Adipose tissue (tissue), 3 donors: ENCODE data around the gene CLDN4. TPM values are rescaled to one million over a fixed set of nuclear protein-coding genes. Genes with fewer than 3 reads are reported as not detected.

Experiments
- H3K27ac ChIP-seq: one replicate; pipeline ENCODE4 v1.5.1; 2013; ENCODE audit warnings: low read depth, low read length
- WGBS, 3 donors: extraction: QIAGEN DNeasy Blood & Tissue Kit; methylation state at CpG; one replicate each; pipeline ENCODE4 v1.1.7; 2013; 5-methylcytosine and 5-hydroxymethylcytosine counted together
- polyA plus RNA-seq, 3 donors: library from polyadenylated mRNA; stranded (reverse); fragments of 200-250 nt; gene quantifications; one replicate each; pipeline ENCODE4 v1.2.3, GENCODE V29; 2013
- donor health status: healthy with polysubstance abuse.
- donor health status: Bipolar disorder and iron deficiency.
- donor health status: healthy.

Gene CLDN4
- polyA plus RNA-seq, 3 donors: 0.34 to 98.3 (median 0.77) TPM

DNA sequence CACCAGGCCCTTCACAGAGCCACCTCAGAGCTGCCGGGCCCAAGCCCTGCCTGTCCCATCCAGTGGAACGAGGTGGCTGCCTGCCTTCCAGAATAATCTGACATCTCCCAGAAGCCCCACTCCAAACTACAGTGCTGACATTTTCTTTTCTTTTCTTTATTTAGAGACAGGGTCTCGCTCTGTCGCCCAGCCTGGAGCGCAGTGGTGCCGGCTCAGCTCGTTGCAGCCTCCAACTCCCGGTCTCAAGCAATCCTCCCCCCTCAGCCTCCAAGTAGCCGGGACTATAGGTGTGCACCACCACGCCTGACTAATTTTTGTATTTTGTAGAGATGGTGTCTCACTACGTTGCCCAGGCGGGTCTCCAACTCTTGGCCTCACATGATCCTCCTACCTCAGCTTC, 30.5 kb downstream of the CLDN4 start:
- no peak overlapping the region for H3K27ac ChIP-seq
- WGBS, 3 donors: 95% methylated on average over 12 of the region's 12 CpGs

DNA sequence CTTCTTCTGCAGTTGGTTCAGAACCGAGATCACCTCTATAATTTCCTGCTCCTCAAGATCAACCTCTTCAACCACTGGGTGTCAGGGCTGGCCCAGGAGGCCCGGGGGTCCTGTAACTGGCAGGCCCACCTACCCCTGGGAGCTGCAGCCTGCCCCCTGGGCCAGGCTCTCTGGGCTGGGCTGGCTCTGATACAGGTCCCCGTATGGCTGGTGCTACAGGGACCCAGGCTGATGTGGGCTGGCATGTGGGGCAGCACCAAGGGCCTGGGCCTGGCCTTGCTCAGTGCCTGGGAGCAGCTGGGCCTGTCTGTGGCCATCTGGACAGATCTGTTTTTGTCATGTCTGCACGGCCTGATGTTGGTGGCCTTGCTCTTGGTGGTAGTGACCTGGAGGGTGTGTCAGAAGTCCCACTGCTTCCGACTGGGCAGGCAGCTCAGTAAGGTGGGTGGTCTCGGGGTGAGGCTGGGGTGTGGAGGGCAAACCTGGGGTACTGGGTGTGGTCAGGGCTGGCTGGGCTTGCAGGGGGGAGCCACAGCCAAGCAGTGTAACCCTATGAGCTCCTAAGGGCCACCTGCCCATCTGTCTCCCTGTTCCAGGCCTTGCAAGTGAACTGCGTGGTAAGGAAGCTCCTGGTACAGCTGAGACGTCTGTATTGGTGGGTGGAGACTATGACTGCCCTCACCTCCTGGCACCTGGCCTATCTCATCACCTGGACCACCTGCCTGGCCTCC, 34.4 kb downstream of the CLDN4 start:
- WGBS, 3 donors: 75 to 86% (median 84%) methylated on average over 8 of the region's 8 CpGs
- no peak overlapping the region for H3K27ac ChIP-seq

DNA sequence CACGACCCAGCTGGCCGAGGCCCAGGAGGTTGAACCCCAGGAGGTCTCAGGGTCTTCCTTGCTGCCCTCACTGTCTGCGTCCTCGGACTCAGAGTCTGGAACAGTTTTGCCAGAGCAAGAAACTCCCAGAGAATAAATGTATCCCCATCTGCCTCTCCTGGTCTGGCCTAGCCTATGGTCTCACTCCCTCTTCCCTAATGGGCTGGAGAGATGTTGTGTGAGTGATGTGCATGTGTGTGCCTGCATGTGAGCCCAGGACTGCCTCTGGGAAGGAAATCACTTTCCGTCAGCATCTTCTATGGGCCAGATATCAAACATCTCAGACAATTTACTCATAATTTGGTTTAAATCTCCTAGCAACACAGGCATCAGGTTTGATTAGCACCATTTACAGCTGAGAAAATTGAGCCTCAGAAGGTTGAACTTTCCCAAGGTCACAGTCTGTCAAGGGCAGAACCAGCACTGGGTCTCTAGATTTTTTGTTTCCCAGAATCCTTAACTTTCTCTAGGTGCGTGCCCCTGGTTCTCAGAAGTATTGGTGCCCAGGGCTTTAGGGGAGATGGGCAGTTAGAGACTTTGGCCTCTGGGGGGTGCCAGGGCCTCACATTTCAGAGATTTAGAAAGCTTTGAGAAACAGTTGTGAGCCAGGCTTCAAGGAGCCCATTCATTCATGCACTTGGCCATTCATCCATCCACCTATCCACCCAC, 35.1 kb downstream of the CLDN4 start:
- 60 to 82% (median 80%) methylated on average over 6 of the region's 6 CpGs for WGBS, 3 donors

DNA sequence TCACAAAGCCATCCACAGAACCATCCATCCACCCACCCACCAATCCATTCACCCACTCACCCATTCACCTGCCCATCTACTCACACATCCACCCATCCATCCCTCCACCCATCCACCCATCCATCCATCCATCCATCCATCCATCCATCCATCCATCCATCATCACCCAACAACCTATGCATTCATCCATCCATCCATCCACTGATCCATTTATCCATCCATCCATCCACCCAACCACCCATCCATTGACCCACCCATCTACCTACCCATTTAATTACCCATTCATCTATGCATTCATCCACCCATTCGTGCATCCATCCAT, 35.6 kb downstream of the CLDN4 start:
- WGBS, 3 donors: 93 to 100% (median 100%) methylated on average over 1 of the region's 1 CpG

More for the DNA sequence above, 35.1 kb downstream of the CLDN4 start:
- H3K27ac ChIP-seq: no peak overlapping the region

DNA sequence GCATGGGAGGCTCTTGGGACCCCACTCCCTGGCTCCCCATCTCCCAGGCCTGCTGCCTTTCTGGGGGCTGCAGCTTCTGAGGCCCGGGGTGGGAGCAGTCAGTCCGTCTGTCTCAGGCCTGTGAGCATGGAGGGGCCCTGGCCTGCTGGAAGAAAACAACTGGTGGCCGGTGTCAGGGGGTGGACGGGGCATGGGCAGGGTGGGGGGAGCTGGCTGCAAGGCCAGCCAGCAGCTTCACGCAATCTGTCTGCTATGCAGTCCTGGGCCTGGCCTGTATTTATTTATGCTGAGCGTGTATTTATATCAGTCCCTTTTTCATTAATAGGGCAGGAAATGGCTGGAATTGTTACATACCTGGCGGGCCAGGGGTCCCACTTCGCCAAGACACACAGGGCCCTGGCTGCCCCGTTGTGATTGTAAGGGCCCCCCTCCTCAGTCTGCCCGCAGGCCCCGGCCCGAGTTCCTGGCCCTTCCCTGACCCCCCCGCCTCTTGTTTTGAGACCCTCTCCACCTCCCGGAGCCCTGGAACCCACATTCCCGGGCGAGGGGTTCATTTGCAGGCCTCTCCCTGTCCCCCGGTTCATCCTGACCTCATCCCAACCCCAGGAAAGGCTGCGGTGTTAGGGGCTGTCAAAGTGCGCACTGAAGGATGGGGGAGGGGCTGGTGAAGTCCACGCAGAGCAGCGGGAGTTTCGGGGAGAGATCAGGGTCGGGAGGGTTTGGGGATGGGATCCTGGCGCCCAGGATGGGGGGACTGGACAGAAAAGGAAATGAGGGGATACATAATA, 38.4 kb downstream of the CLDN4 start:
- WGBS, 3 donors: 69 to 77% (median 72%) methylated on average over 23 to 24 of the region's 24 CpGs
- no peak overlapping the region for H3K27ac ChIP-seq

More for the DNA sequence above, 35.6 kb downstream of the CLDN4 start:
- no peak overlapping the region for H3K27ac ChIP-seq

DNA sequence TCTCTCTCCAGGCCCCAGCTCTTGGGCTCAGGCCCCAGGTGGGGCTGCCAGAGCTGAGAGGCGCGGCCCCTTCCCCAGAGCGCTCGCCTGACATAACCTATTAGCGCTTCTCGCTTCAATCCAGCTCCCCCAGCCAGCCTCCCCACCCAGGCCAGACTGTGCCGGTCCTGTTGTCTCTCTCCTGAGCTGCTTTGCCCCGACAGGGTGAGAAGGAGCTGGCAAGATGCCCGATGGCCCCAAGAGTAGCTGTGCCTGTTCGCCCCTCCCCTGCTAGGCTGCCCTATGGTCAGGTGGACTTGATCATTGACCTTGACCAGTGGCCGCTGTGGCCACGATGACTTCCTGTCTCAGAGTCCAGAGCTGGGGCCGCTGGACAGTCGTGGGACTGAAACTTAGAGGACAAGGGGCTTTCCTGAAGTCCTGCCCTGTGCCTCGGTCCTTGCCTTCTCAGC, 39.3 kb downstream of the CLDN4 start:
- no peak overlapping the region for H3K27ac ChIP-seq
- WGBS, 3 donors: 54 to 64% (median 54%) methylated on average over 15 of the region's 15 CpGs

DNA sequence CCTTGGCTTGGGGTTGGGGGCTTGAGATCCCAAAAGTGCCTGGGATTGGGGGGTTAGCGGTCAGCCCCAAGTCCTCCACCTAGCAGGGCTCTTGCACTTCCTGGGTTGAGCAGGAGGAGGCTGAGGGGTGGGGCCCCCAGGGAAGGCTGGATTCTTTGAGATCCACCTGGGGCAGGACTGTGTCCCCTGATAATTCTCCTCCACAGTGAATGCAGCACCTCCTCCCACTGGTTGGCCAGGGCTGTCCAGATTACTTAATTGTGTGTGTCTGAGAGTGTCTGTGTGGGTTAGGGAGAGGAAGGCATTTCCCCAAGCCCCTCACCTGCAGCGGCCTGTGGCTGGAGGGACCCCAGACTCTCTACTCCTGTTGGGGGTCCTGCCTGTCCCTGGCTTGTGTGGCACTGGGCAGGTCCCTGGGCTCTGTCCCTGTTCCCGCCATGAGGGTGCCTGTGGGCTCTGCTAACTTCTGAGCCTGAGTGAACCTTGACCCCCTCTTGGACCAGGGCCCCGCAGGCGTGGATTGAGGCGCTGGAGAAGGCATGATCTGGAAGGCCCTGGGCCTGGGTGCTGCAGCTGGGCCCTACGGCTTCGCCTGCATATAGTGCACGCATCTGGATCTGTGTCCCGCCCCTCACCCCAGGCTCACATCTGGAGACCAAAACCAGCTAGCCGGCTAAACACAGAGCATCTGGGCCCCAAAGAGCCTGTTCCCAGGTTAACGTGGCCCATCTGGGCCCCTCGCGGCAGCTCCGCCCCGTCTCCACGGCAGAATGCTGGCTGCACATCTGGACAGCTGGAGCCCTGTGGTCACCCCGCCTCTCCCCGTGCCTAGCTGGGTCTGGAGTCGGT, 40.6 kb downstream of the CLDN4 start:
- 66 to 78% (median 72%) methylated on average over 20 of the region's 20 CpGs for WGBS, 3 donors
- no peak overlapping the region for H3K27ac ChIP-seq

DNA sequence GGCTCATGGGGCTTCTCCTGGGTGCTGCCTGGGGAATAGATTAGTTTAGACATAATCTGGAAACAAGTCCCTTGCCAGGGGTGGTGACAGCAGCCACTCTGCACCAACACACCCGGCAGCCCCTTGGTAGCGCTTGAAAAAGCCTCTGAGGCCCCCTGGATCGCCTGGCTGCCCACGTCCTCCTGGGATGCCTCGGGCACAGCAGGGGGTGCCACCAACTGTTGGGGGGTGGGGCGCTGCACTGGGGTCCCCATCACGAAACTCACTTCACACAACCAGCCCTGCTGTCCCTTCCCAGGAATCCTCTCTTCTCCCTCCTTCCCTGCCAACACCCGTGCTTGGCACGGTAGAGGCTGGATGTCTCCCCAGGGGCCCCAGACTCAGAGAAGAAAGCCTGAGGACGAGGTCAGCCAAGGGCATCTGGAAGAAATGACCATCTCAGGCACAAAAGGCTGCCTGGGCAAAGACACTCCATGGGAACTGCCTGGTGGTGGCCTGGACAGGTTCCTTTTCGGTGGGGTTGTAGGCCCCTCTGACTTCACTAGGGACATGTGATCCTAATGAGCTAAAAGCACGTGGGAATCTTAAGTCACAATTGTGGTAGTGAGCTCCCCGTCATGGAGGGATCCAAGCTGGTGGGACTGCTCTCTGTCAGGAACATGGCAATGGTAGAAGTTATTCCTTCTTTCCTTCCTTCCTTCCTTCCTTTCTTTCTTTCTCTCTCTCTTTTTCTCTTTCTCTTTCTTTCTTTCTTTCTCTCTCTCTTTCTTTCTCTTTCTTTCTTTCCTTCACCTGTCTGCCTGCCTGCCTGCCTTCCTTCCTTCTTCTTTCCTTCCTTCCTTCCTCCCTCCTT, 41.5 kb downstream of the CLDN4 start:
- H3K27ac ChIP-seq: no peak overlapping the region

DNA sequence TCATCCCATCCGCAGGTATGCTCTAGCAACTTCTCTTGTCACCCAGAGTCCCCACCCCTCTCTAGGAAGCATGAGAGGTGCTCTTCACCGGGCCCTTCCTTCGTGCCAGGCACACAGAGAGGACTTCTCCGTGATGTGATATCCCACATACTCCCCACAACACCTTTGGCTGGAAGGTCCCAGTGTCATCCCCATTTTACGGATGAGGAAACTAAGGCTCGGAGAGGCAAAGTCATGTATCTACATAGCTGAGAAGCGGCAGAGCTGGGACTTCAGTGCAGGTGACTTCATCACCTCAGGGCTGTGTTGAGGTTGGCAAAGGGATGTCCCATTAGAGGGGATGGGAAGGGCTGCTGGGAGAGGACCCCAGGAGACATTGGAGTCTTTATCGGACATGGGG, 45.6 kb downstream of the CLDN4 start:
- no peak overlapping the region for H3K27ac ChIP-seq
- WGBS, 3 donors: 92 to 97% (median 96%) methylated on average over 8 of the region's 8 CpGs

More for the DNA sequence above, 41.5 kb downstream of the CLDN4 start:
- 76 to 79% (median 78%) methylated on average over 13 of the region's 13 CpGs for WGBS, 3 donors

DNA sequence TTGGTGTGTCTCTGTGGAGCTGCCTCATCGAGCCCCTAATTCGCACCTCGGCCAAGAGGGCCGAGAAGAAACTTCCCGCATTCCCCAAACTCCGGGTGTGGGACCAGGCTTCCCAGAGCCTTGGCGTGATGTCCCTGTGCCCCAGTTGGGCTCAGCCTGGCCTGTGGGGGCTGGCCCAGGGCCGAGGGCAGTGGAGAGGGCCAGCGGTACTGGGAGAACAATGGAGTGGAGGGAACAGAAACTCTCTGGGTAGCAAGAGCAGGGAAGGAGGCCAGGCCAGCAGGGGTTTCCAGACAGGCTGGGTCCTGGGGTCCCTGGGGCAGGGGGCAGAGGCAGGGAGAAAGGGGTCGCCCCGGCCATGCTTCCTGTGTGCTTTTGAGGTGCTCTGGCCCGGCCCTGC, 46.2 kb downstream of the CLDN4 start:
- 80 to 83% (median 81%) methylated on average over 11 to 12 of the region's 12 CpGs for WGBS, 3 donors
- H3K27ac ChIP-seq: no peak overlapping the region

DNA sequence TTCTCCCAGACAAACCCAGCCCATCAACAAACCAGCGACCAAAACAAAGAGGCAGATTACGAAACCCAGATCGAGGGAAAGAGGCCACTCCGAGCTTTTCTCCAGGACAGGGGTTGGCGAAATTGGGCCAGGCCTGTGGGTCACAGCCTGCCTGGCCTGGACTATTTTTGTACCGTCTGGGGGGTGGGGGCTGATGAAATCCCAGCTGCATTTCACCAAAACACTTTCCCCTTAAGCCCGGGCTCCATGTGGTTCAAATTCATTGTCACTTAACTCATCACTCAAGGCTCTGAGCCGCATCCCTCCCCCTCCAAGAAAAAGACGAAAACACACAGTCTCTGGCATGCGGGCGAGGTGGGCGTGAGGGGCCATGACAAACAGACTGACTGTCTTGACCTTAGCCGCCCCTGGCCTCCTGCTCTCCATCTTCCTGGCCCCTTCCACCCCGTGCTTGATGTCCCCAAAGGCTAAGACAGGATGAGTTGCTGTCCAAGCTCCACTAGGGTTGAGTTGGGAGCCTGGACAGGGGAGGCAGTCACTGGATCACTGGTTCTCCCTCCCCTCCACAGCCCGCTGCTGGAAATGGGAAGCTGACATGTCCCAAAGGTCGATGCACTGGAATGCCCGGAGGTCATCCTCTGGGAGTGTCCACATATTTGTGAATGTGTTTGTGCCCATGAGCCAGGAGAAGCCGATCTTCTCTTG, 49.3 kb downstream of the CLDN4 start:
- H3K27ac ChIP-seq: peak overlapping the region; percentile 12
- 51 to 68% (median 54%) methylated on average over 18 of the region's 18 CpGs for WGBS, 3 donors

DNA sequence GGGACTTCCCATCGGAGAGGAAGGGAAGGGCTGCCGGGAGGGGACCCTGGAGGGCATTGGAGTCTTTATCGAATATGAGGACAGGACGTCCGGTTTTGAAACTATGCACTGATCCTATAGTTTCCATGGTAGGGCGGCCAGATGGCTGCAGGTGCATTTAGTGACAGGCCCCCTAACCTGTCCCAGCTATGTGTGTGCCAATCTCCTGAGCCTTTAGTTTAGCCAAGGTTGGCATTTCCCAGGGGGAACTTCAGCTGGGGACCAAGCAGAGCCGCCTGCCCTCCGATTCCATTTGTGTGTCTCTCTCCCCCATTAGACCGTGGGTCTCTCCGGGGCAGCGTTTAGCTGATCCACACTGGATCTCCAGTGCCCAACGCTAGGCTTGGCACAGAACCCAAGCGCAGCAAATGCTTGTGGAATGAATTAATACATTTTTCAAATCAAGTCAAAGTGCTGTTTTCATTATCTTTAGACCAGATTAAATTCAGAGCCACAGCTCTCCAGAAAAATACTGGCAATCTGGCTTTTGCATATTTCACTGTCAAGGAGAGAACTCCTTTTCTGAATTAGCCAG, 50.0 kb downstream of the CLDN4 start:
- 56 to 59% (median 59%) methylated on average over 13 of the region's 13 CpGs for WGBS, 3 donors
- H3K27ac ChIP-seq: no peak overlapping the region

DNA sequence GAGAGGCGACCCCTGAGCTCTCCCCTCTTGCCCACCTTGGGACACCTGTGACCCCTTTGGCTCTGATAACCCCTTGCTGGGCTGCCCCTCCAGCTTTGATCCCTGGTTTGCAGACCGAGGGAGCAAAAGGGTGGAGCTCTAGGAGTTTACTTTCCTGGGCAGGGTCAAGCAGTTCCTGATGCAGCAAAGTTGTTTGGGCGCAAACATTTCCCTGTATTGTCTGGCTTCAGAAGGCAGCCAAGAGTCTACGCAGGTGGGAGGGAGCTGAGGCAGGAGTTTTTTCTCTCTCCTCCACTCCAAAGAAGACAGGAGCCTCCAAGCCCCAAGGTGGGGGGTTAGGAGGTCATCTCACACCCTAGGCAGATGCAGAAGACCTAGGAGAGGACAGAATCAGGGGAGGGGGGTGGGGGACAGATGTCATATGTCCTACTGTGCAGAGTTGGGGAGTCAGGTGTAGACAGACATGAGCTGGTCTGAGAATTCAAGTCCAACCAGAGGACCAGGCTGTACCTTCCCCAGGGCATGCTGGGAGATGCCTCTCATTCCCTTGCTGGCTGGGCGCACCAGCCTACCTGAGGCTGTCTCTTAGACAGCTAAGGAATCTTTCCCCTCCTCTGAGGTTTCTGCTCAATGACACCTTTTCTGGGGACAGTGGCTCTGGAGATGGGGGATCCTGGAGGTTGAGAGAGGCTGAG, 50.7 kb downstream of the CLDN4 start:
- 41 to 58% (median 52%) methylated on average over 5 of the region's 5 CpGs for WGBS, 3 donors
- H3K27ac ChIP-seq: no peak overlapping the region

DNA sequence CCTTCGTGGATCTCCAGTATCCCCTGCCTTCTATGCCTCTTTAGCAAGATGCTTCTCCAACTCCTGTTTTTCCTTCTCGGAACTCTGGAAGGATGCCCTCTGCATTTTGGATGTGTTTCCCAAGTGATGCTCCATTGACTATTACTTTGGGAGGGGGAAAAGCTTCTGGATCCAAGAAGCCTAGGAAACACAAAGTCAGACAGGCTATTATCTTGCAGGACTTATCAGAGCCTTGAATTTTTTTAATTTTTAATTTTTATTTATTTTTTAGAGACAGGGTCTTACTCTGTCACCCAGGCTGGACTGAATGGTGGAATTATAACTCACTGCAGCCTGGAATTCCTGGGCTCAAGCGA, 51.2 kb downstream of the CLDN4 start:
- no peak overlapping the region for H3K27ac ChIP-seq
- 83 to 85% (median 84%) methylated on average over 3 of the region's 3 CpGs for WGBS, 3 donors
